Colonic mucosa (tissue), 4 donors: ENCODE measurements around the gene NBEA. TPM values are rescaled to one million over a fixed set of nuclear protein-coding genes. Genes with fewer than 3 reads are reported as not detected.

ENCODE experiments used
- DNase-seq: peaks from one replicate; pipeline ENCODE4 v3.0.0-alpha.2; 2020
- H3K27ac ChIP-seq: fragments of 200-600 bp; one replicate; pipeline ENCODE4 v1.8.0; 2021
- H3K27me3 ChIP-seq: fragments of 200-600 bp; one replicate; pipeline ENCODE4 v1.8.0; 2021
- H3K36me3 ChIP-seq: fragments of 200-600 bp; one replicate; pipeline ENCODE4 v1.8.0; 2021
- H3K4me1 ChIP-seq: fragments of 200-600 bp; one replicate; pipeline ENCODE4 v1.8.0; 2021; ENCODE audit warnings: mild to moderate bottlenecking
- H3K4me3 ChIP-seq: fragments of 200-600 bp; one replicate; pipeline ENCODE4 v1.8.0; 2021
- H3K9ac ChIP-seq, 2 donors: one replicate each; pipeline ENCODE4 v1.7.0; 2013; ENCODE audit warnings: control low read depth in 2 of 2, low read depth in 2 of 2, low read length in 2 of 2
- H3K9me3 ChIP-seq: fragments of 200-600 bp; one replicate; pipeline ENCODE4 v1.8.0; 2021
- intact Hi-C: fragments of 100-400 bp; cut with DNase I; formaldehyde crosslinking; loops from one replicate; pipeline ENCODE4 v1.14.1; 2022
- total RNA-seq, 2 donors: library from RNA; stranded (reverse); fragmentation: NEBNext Ultra II Directional in 1 of 2; extraction: Animal tissue kit (Norgen Biotek cat#: 25700) in 1 of 2; gene quantifications; one replicate each; pipeline ENCODE4 v1.2.1, GENCODE V29; 2021
- TF ChIP-seq, protein P1 (sequence below): fragments of 200-600 bp; IDR thresholded peaks from one replicate; pipeline ENCODE4 v1.8.0; 2022; ENCODE audit warnings: antibody characterized with exemption, mild to moderate bottlenecking
- donor health status: healthy.
- donor health status: DM: no; HTN: no; CAD: no.
- donor health status: DM: no; HTN: no; CAD: no.

The NBEA gene
- total RNA-seq, 2 donors from 2014 or later: 1.9 to 5.5 TPM

DNA sequence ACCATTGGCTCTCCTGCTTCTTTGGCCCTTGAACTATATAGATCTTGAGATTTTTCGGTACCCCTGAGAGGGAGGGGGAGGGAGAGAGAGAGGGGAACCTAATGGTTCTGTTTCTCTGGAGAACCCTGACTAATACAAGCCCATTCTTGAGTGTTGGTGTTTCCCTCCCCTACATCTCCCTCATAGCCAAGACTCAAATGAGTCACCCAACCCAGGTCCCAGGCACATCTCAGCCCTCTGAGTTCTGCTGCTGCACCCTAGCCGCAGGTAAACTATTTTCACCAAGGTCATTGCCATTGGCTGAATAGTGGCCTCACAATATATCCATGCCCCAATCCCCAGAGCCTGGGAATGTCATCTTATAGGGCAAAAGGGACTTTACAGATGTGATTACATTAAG, 760.2 kb downstream of the NBEA start:
- Histone ChIP-seq H3K9ac (no peak overlapping the region), H3K27me3 (no peaks in the 10 kb centered on the region), H3K27ac (no peak overlapping the region), H3K4me1 (no peaks in the 10 kb centered on the region), H3K4me3 (no peak overlapping the region), H3K9me3 (no peaks in the 10 kb centered on the region), H3K36me3 (no peaks in the 10 kb centered on the region)
- no peak for DNase-seq
- intact Hi-C loops: no loop called here
- TF ChIP-seq, protein P1, sequence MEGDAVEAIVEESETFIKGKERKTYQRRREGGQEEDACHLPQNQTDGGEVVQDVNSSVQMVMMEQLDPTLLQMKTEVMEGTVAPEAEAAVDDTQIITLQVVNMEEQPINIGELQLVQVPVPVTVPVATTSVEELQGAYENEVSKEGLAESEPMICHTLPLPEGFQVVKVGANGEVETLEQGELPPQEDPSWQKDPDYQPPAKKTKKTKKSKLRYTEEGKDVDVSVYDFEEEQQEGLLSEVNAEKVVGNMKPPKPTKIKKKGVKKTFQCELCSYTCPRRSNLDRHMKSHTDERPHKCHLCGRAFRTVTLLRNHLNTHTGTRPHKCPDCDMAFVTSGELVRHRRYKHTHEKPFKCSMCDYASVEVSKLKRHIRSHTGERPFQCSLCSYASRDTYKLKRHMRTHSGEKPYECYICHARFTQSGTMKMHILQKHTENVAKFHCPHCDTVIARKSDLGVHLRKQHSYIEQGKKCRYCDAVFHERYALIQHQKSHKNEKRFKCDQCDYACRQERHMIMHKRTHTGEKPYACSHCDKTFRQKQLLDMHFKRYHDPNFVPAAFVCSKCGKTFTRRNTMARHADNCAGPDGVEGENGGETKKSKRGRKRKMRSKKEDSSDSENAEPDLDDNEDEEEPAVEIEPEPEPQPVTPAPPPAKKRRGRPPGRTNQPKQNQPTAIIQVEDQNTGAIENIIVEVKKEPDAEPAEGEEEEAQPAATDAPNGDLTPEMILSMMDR: no peak

DNA sequence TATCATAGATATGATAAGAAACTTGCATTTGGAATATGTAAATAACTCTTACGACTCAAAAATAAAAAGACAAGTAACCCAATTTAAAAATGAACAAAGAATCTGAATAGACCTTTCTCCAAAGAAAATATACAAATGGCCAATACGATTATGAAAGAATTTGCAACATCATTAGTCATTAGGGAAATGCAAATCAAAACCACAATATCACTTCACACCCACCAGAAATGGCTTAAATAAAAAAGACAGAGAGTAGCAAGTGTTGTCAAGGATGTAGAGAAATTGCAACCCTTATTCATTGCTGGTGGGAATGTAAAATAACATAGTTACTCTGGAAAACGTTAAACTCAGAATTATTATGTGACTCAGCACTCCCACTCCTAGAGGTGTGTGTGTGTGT, 761.0 kb downstream of the NBEA start:
- Histone ChIP-seq H3K9ac (no peak overlapping the region), H3K9me3 (no peaks in the 10 kb centered on the region), H3K27me3 (no peaks in the 10 kb centered on the region), H3K27ac (no peak overlapping the region), H3K36me3 (no peaks in the 10 kb centered on the region), H3K4me1 (no peaks in the 10 kb centered on the region), H3K4me3 (no peak overlapping the region)
- intact Hi-C loops: no loop called here
- TF ChIP-seq, protein P1: no peak
- no peak for DNase-seq

DNA sequence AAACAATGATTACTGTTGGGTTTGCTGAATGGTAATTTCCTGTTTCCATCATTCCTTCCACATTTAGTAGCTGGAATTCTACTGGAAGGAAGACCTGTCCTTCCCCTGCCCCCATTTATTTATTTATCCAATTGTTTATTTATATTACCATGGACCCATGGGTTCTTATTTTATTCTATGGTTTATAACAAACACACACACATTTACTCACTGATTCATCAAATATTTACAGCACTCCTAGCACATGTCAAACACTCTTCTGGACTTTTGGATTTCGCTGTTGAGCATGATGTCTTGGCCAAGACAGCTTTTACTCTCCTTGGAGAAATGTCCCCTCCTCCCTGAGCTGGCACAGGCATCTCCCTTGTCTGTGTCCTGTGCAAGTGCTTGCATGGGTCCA, 762.3 kb downstream of the NBEA start:
- Histone ChIP-seq H3K27me3 (no peaks in the 10 kb centered on the region), H3K4me3 (no peak overlapping the region), H3K9me3 (no peaks in the 10 kb centered on the region), H3K9ac (no peak overlapping the region), H3K27ac (no peak overlapping the region), H3K4me1 (no peaks in the 10 kb centered on the region), H3K36me3 (no peaks in the 10 kb centered on the region)
- intact Hi-C loops: no loop called here
- DNase-seq: no peak
- TF ChIP-seq, protein P1: no peak

DNA sequence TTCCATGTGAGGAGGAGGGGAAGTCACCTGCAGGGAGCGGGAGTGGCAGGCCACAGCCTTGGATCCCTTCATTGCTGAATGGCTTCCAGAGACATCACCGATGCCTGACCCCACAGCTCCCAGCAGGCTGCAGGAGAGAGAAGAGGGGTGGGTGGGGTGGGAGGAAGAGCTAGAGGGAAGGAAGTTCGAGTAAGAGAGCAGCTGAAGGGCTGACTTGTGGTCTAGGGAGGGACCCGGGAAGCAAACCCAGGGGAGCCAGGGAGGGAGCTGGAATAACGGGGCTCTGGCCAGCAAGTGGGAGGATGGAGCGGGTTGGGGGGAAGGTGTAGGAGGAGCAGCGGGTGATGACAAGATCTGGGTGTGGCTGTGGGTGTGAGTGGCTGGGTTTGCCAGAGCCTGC, 764.2 kb downstream of the NBEA start:
- intact Hi-C loops: no loop called here
- Histone ChIP-seq H3K4me1 (no peaks in the 10 kb centered on the region), H3K27me3 (no peaks in the 10 kb centered on the region), H3K36me3 (no peaks in the 10 kb centered on the region), H3K9me3 (no peaks in the 10 kb centered on the region), H3K27ac (no peak overlapping the region), H3K4me3 (no peak overlapping the region), H3K9ac (no peak overlapping the region)
- DNase-seq: no peak
- TF ChIP-seq, protein P1: no peak

DNA sequence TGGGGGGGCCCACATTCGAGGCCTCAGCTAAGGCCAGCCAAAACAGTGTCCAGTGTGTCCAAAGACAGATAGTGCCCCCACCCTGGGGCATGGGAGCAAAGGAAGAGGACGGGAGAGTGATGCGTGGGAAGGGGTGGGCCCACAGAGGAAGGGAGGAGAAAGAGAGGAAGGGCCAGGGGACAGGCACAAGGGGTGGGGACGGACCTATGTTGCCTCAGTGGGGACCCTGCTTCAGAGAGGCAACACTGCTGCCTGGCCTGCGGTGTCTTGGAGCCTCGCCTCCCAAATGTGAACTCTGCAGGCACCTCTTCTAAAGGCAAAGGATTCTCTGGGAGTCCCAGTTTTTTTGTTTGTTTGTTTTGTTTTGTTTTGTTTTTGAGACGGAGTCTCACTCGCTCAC, 764.7 kb downstream of the NBEA start:
- Histone ChIP-seq H3K27me3 (no peaks in the 10 kb centered on the region), H3K4me3 (no peak overlapping the region), H3K36me3 (no peaks in the 10 kb centered on the region), H3K9me3 (no peaks in the 10 kb centered on the region), H3K9ac (no peak overlapping the region), H3K4me1 (no peaks in the 10 kb centered on the region), H3K27ac (no peak overlapping the region)
- no peak for DNase-seq
- TF ChIP-seq, protein P1: no peak
- intact Hi-C loops: no loop called here

DNA sequence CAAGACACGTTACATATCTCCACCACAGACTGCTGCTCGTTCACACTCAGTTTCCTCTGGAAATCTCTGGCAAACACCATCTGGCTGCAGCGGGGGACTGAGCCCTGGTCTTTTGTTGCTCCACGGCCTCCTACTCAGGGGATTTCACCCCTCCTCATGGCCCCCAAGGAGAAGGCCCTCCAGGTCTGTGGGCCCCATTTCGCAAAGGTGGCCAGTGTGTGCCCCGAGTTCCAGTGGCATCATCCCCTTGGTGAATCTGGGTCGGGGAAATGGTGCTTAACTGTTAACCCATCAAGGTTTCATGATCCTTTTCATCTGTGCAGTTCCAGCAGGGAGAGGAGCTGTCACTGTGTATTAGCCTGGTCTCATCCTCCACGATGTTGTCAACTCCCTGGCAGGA, 769.8 kb downstream of the NBEA start:
- intact Hi-C loops: no loop called here
- TF ChIP-seq, protein P1: no peak

More for the DNA sequence above, 769.8 kb downstream of the NBEA start:
- DNase-seq: no peak
- no peak overlapping the region for H3K27ac ChIP-seq
- no peak overlapping the region for H3K9ac ChIP-seq
- H3K9me3 ChIP-seq: no peaks in the 10 kb centered on the region
- H3K4me1 ChIP-seq: no peaks in the 10 kb centered on the region
- no peaks in the 10 kb centered on the region for H3K36me3 ChIP-seq
- no peak overlapping the region for H3K4me3 ChIP-seq
- H3K27me3 ChIP-seq: no peaks in the 10 kb centered on the region
